Testis (tissue), 3 donors: ENCODE measurements around the gene LTBP1. TPM values are rescaled to one million over a fixed set of nuclear protein-coding genes. Genes with fewer than 3 reads are reported as not detected.

ENCODE experiments used
- DNase-seq: peaks from one replicate; pipeline ENCODE4 v3.0.0-alpha.2; 2019
- H3K27ac ChIP-seq, 2 donors: fragments of 200-600 bp; sonication (generic); one replicate each; pipeline ENCODE4 v1.5.1; 2019
- H3K27me3 ChIP-seq: fragments of 200-600 bp; sonication (generic); one replicate; pipeline ENCODE4 v1.5.1; 2019
- H3K36me3 ChIP-seq: fragments of 200-600 bp; sonication (generic); one replicate; pipeline ENCODE4 v1.5.1; 2017; ENCODE audit warnings: low read depth; ENCODE audit errors: missing control alignments
- H3K4me1 ChIP-seq: fragments of 200-600 bp; sonication (generic); one replicate; pipeline ENCODE4 v1.5.1; 2019
- H3K4me3 ChIP-seq, 2 donors: fragments of 200-600 bp; sonication (generic); one replicate each; pipeline ENCODE4 v1.5.1; 2017 to 2019
- H3K9me3 ChIP-seq: fragments of 200-600 bp; sonication (generic); one replicate; pipeline ENCODE4 v1.5.1; 2017
- CTCF ChIP-seq, 3 experiments: fragments of 450-650 bp in 2 of 3; fragments of 200-600 bp in 1 of 3; sonication (generic) in 1 of 3; IDR thresholded peaks; one replicate each; pipeline ENCODE4 v1.5.1; 2016 to 2019; ENCODE audit warnings: antibody characterized with exemption in 3 of 3, mild to moderate bottlenecking in 2 of 3, moderate library complexity in 1 of 3
- POLR2A ChIP-seq: fragments of 450-650 bp; IDR thresholded peaks from one replicate; pipeline ENCODE4 v1.6.1; 2017; ENCODE audit warnings: antibody characterized with exemption, mild to moderate bottlenecking, moderate library complexity
- WGBS, 2 donors: methylation state at CpG; one replicate each; pipeline ENCODE4 v1.1.5; 2018; 5-methylcytosine and 5-hydroxymethylcytosine counted together
- intact Hi-C: fragments of 100-400 bp; cut with DNase I; formaldehyde crosslinking; loops from one replicate; pipeline ENCODE4 v1.15.1; 2023; ENCODE audit warnings: low total_unique reads
- polyA plus RNA-seq: library from polyadenylated mRNA; stranded (reverse); fragments of 350-450 nt; fragmentation: Illumina TruSeq; extraction: RNeasy Lipid Tissue Mini Kit (QIAGEN cat#74804); gene quantifications from one replicate; pipeline ENCODE4 v1.2.3, GENCODE V29; 2014; ENCODE audit warnings: low read depth, low replicate concordance; ENCODE audit not compliant: insufficient read depth
- total RNA-seq, 2 donors: library from RNA; depleted of rRNA; stranded (reverse); fragments of >200 nt; gene quantifications; one replicate each; pipeline ENCODE4 v1.2.3, GENCODE V29; 2016

The LTBP1 gene
- total and polyA plus RNA-seq, 3 donors from 2014 or later = 39.6 to 51.5 (median 44.0) TPM

- Histone ChIP-seq H3K4me3 (no peak overlapping the region), H3K36me3 (no peaks in the 10 kb centered on the region), H3K4me1 (no peaks in the 10 kb centered on the region), H3K27me3 (no peaks in the 10 kb centered on the region), H3K9me3 (no peaks in the 10 kb centered on the region), H3K27ac (no peak overlapping the region)
- no peak for DNase-seq
- WGBS, 2 donors = 85 to 88% methylated on average over 4 of the region's 4 CpGs
- intact Hi-C loops = no loop called here
- TF ChIP-seq CTCF (IDR thresholded peaks at IDR 0.05) = no peak
- TF ChIP-seq POLR2A = no peak
These were observed 4.9 kb downstream of the LTBP1 start for GRCh38 chr2:32951672-32952071.

GRCh38 chr2:32952761-32953476 lies 6.2 kb downstream of the LTBP1 start:
- DNase-seq = no peak
- TF ChIP-seq POLR2A (no peak), CTCF (IDR thresholded peaks at IDR 0.05) (no peak)
- H3K27ac ChIP-seq = no peak overlapping the region
- no peaks in the 10 kb centered on the region for H3K27me3 ChIP-seq
- H3K9me3 ChIP-seq = no peaks in the 10 kb centered on the region
- H3K4me3 ChIP-seq = no peak overlapping the region
- intact Hi-C loops = no loop called here
- H3K36me3 ChIP-seq = no peaks in the 10 kb centered on the region
- WGBS, 2 donors = 90 to 92% methylated on average over 10 of the region's 10 CpGs
- H3K4me1 ChIP-seq = no peaks in the 10 kb centered on the region

GRCh38 chr2:32954206-32954605 lies 7.5 kb downstream of the LTBP1 start:
- no peak overlapping the region for H3K4me3 ChIP-seq
- intact Hi-C loops = no loop called here

GRCh38 chr2:32958821-32959220 lies 12.1 kb downstream of the LTBP1 start:
- H3K27ac ChIP-seq = no peak overlapping the region
- no peak for DNase-seq
- TF ChIP-seq POLR2A = no peak
- TF ChIP-seq CTCF (IDR thresholded peaks at IDR 0.05) = no peak
- H3K9me3 ChIP-seq = no peaks in the 10 kb centered on the region
- no peaks in the 10 kb centered on the region for H3K27me3 ChIP-seq
- H3K36me3 ChIP-seq = no peaks in the 10 kb centered on the region
- no peaks in the 10 kb centered on the region for H3K4me1 ChIP-seq
- H3K4me3 ChIP-seq = no peak overlapping the region
- intact Hi-C loops = no loop called here

More at GRCh38 chr2:32954206-32954605, 7.5 kb downstream of the LTBP1 start:
- no peaks in the 10 kb centered on the region for H3K9me3 ChIP-seq
- TF ChIP-seq POLR2A = no peak
- TF ChIP-seq CTCF (IDR thresholded peaks at IDR 0.05) = no peak
- H3K36me3 ChIP-seq = no peaks in the 10 kb centered on the region
- whole genome bisulfite sequencing, 2 donors = 86 to 94% methylated on average over 5 of the region's 5 CpGs
- H3K27ac ChIP-seq = no peak overlapping the region
- no peaks in the 10 kb centered on the region for H3K4me1 ChIP-seq
- H3K27me3 ChIP-seq = no peaks in the 10 kb centered on the region
- DNase-seq = no peak

- Histone ChIP-seq H3K4me3 (no peak overlapping the region), H3K27me3 (no peaks in the 10 kb centered on the region), H3K4me1 (no peaks in the 10 kb centered on the region), H3K9me3 (no peaks in the 10 kb centered on the region), H3K27ac (no peak overlapping the region), H3K36me3 (no peaks in the 10 kb centered on the region)
- no peak for DNase-seq
- TF ChIP-seq CTCF (IDR thresholded peaks at IDR 0.05) (no peak), POLR2A (no peak)
- intact Hi-C loops = no loop called here
- WGBS, 2 donors = 86 to 98% methylated on average over 1 of the region's 1 CpG
These were observed 13.5 kb downstream of the LTBP1 start for GRCh38 chr2:32960238-32960637.
